NCI-H2107 treated with DMSO at 0.1 percent for 48 hours (cell line): ENCODE data around the gene OR2A12.
"Not testable (repeated sequence)": the region's sequence is repeated elsewhere in the genome, so short reads cannot be mapped to it uniquely, and the experiment has no call there.

Experiments used
- DNase-seq: peaks from one replicate; lab custom pipeline; 2025; ENCODE audit not compliant: unreplicated experiment; lab: John Stamatoyannopoulos, UW

Gene OR2A12

DNA sequence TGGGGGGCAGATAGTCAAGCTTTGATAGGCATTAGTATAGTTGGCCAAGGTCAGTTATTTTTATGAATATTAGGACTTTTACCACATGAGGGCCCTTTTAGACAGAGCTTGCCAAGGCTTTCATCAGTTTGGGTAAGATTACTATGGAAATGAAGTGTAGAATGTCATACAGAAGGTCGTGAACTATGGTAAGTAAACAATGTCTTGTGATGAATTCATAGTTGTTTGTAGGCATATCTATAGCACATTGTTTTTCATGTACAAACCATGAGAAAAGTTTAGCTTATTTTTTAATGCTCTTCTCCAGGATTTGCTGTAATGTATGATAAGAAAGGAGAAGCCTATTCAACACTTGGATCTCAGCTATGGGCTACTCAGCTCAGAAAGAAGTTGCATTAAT is 27.6 kb downstream of the OR2A12 start:
- DNase-seq, result no peak

DNA sequence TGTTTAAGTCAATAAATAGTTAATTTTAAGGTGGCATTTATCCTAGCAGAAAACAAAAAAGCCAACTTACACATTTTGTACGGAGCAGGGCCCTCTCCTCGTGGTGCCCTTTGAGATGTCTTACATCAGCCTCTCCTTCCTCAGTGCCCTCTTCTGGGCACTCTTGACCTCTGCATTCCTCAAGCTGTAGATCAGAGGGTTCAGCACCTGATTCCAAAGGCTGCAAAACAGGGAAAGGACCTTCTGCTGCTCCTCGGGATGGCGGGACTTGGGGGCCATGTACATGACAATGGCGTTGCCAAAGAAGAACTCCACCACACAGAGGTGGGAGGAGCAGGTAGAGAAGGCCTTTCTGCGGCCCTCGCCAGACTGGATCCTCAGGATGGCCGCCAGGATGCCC is 32.3 kb downstream of the OR2A12 start:
- DNase-seq, result no peak

DNA sequence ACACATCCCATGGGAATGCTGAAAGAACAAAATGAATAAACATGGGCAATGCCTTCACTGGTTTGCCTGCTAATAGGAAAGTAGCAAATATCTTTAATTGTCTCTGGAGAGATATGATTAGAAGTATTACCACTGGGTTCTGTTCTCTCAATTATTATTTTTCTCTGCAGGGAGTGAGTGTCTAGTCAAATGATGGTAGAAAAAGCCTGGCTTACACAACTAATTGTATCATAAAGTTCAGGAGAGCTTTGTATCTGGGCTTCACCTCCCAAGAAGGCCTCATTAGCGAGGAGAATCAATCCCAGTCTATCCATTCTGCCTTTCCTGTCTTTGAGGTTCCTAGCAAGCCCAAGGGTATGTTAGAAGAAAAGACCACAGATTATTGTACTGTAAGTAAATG is 36.8 kb downstream of the OR2A12 start, which contains the start of gene OR2A14:
Gene OR2A14, plus strand, starts transcription at position 301 of the 400 bp plus-strand sequence. CDS start 5,937 bp downstream, outside the sequence.
- DNase-seq, result no peak

DNA sequence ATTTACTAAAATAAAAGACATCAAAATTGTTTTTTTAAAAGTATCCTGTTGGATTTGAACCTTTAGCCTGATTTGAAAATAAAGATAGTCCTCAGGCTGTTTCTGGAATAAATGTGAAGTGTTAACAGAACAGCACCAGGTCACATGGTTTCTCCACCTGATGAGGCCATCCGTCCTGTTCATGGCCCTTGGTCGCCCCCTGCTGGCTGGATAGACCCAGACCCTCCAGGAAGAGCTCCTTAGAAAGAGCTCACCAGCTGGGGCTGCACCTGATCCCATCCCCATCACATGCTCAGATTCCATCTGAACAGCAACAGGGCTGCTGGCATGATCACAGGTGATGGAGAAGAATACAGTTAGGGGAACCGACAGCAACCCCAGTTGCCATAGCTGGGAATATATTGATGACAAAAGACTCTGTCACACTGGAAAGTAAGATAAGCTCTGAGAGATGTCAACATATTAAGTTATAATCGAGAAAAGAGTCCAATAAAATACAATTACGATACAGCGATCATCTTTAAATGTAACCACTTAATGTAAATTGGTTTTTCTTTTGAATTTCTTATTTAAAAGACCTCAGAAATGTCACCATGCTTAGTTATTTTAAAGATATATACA is 41.7 kb downstream of the OR2A12 start:
- peak; percentile 63 for DNase-seq

DNA sequence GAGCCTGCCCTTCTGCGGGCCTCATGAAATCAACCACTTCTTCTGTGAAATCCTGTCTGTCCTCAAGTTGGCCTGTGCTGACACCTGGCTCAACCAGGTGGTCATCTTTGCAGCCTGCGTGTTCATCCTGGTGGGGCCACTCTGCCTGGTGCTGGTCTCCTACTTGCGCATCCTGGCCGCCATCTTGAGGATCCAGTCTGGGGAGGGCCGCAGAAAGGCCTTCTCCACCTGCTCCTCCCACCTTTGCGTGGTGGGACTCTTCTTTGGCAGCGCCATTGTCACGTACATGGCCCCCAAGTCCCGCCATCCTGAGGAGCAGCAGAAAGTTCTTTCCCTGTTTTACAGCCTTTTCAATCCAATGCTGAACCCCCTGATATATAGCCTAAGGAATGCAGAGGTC is 43.5 kb downstream of the OR2A12 start:
- not testable (repeated sequence) for DNase-seq

DNA sequence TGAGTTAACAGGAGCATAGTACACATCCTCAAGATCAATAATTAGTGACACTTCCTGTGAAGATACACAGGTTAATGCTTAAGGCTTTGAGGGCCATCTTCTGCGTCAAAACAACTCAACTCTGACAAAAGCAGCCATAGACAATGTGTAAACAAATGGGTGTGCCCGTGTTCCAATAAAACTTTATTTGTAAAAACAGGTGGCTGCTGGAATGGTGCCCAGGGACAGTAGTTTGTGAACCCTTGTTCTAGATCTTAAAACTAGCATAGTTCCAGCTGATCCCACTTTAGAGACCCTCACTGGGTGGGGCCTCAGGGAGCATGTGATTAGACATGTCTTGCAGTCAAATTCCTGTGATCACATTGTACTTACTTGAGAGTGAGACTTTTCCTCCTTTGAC is 44.7 kb downstream of the OR2A12 start:
- DNase-seq, result no peak

DNA sequence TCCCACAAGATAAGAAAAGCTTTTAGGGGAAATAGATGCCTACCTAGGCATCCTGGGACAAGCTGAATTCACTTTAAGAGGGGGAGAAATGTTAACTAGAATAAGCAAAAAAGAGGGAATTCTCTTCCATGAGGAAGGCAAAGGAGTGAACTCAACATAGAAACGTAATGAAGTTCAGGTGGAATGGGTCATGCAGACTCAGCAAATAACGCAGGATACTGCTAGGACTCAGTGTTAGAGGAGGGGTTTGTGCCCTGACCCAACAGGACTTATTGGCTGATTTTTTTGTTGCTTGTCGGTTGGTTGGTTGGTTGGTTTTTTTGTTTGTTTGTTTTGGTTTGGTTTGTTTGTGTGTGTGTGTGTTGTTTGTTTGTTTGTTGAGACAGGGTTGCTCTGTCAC is 46.2 kb downstream of the OR2A12 start:
- no peak for DNase-seq

DNA sequence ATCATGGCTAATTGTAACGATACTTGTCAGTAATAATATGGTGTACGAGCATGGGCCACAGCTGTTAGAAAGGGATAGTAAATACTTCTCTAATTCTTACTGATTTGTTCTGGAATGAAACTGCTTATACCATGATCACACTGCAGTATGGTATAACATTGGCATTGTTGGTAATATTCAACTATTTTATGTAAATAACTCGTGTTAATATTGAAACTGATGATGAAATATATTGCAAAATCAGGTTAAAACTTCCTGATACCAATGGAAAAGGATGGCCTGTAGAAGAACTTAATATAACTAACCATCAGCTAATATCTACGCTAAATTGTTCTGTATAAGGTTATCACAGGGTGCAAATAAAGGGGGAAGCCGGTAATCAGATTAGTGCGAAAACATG is 47.2 kb downstream of the OR2A12 start:
- no peak for DNase-seq

DNA sequence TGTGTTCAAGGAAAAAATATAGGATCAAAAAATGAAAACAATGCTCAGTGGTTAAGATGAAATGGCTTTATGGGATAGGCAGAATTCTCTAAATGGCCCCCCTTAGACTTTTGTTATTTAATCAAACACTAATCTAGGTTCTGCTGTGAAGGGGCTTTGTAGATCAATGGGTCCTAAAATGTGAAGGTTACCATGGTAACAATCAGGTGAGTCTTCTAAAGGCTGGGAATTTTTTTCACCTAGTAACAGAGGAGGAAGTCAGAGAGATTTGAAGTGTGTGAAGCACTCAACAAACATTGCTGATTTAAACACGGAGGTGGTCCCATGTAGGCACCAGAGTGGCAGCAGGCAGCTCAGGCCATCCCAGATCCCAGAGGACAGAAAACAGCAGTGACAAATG is 48.0 kb downstream of the OR2A12 start:
- no peak for DNase-seq

DNA sequence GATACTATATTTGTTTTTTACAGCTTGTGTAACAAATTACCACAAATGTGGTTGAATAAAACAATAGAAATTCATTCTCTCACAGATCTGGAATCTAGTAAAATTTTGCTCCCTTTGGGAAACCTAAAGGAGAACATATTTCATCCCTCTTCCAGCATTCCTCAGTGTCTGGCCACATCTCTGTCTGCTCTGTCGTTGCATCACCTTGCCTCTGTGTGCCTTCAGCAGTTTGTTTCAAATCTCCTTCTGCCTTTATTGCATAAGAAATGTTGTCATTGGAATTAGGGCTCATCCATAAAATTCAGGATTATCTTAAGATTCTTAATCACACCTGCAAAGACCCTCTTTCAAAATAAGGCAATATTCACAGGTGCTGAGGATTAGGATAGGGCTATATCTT is 51.4 kb downstream of the OR2A12 start:
- no peak for DNase-seq

DNA sequence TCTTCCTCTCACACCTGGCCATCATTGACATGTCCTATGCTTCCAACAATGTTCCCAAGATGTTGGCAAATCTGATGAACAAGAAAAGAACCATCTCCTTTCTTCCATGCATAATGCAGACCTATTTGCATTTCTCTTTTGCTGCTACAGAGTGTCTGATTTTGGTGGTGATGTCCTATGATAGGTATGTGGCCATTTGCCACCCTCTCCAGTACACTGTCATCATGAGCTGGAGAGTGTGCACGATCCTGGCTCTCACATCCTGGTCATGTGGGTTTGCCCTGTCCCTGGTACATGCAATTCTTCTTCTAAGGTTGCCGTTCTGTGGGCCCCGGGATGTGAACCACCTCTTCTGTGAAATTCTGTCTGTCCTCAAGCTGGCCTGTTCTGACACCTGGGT is 56.1 kb downstream of the OR2A12 start:
- DNase-seq, result no peak

DNA sequence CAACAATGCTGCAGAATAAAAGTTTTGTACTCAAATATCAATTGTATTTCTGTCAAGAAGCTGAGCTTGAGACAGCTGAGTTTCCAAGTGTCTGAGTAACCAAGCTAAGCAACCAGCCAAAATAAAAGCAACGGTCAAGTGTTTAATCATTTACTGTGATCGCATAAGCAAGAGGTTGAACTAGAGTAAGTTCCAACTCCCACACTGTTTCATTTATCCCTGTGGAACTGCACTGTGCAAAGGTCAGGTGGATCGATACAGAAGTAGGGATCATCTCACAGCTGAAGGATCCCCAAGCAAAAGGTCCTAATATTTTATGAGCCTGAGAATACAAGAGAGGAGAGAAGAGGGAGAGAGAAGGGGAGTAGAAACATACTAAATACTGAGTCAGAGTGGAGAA is 58.3 kb downstream of the OR2A12 start:
- no peak for DNase-seq

DNA sequence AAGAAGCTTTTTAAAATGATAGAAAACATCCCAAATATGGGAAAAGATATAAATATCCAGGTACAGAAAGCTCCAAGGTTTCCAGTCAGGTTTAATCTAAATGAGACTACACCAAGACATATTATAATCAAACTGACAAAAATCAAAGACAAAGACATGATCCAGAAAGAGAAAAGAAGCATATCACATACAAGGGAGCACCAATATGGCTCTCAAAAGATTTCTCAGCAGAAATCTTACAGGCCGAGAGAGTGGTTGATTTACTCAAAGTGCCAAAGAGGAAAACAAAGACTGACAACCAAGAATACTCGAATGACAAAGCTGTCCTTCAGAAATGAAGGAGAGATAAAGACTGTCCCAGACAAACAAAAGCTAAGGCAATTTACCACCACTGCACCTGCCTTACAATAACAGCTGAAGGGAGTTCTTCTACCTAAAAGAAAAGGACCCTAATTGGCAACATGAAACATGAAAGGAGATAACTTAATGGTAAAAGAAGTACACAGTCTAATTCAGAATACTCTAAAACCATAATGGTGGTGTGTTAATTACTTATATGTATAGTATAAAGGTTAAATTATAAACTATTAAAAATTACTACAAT is 62.2 kb downstream of the OR2A12 start:
- no peak for DNase-seq
